Body of pancreas (tissue), 4 donors: ENCODE data around the gene NBEA. TPM values are rescaled to one million over a fixed set of nuclear protein-coding genes. Genes with fewer than 3 reads are reported as not detected.

ENCODE experiments used
- ATAC-seq: fragments of 150-250 bp; one replicate; pipeline ENCODE4 v1.9.1; 2016
- DNase-seq, 4 donors: peaks; one replicate each; pipeline ENCODE4 v3.0.0-alpha.2; 2019
- H3K27ac ChIP-seq, 4 donors: fragments of 200-600 bp; sonication (generic); 1 replicate in 3 of 4; 2 replicates in 1 of 4; pipeline versions ENCODE4 v1.5.1 to v1.6.1; 2016 to 2019; ENCODE audit warnings: mild to moderate bottlenecking in 1 of 4, mixed read lengths in 1 of 4, moderate library complexity in 1 of 4
- H3K27me3 ChIP-seq, 2 donors: fragments of 200-600 bp; sonication (generic); one replicate each; pipeline ENCODE4 v1.6.0; 2016; ENCODE audit warnings: mild to moderate bottlenecking in 1 of 2
- H3K36me3 ChIP-seq, 2 donors: fragments of 200-600 bp; sonication (generic); replicated peaks in 1 of 2; 2 replicates each; pipeline ENCODE4 v1.5.1; 2016; ENCODE audit warnings: low read depth in 2 of 2; ENCODE audit not compliant: insufficient read depth in 1 of 2
- H3K4me1 ChIP-seq: fragments of 200-600 bp; sonication (generic); one replicate; pipeline ENCODE4 v1.6.0; 2016
- H3K4me3 ChIP-seq, 2 donors: fragments of 200-600 bp; sonication (generic); 1 replicate in 1 of 2; 2 replicates in 1 of 2; pipeline ENCODE4 v1.5.1; 2016 to 2019
- H3K9me3 ChIP-seq, 3 donors: fragments of 200-600 bp; sonication (generic); 1 replicate in 2 of 3; 2 replicates in 1 of 3; pipeline ENCODE4 v1.5.1; 2016
- POLR2A ChIP-seq, 3 donors: fragments of 450-650 bp; IDR thresholded peaks; one replicate each; pipeline ENCODE4 v1.6.1; 2016; ENCODE audit warnings: antibody characterized with exemption in 3 of 3, mild to moderate bottlenecking in 2 of 3
- WGBS, 2 donors: methylation state at CpG; one replicate each; pipeline ENCODE4 v1.1.5; 2017; 5-methylcytosine and 5-hydroxymethylcytosine counted together
- intact Hi-C: fragments of 100-400 bp; cut with DNase I; formaldehyde crosslinking; loops from one replicate; pipeline ENCODE4 v1.15.1; 2023
- total RNA-seq, 2 donors: library from RNA; depleted of rRNA; stranded (reverse); fragments of >200 nt; gene quantifications; one replicate each; pipeline ENCODE4 v1.1.0, GENCODE V29; 2016
- TF ChIP-seq, protein P1 (sequence below), 7 experiments: fragments of 450-650 bp in 4 of 7; fragments of 200-600 bp in 3 of 7; sonication (generic) in 3 of 7; IDR thresholded peaks; one replicate each; pipeline ENCODE4 v1.5.1; 2016 to 2019; ENCODE audit warnings: antibody characterized with exemption in 7 of 7

The NBEA gene
- total RNA-seq, 2 donors from 2014 or later: 9.6 to 19.1 TPM

DNA sequence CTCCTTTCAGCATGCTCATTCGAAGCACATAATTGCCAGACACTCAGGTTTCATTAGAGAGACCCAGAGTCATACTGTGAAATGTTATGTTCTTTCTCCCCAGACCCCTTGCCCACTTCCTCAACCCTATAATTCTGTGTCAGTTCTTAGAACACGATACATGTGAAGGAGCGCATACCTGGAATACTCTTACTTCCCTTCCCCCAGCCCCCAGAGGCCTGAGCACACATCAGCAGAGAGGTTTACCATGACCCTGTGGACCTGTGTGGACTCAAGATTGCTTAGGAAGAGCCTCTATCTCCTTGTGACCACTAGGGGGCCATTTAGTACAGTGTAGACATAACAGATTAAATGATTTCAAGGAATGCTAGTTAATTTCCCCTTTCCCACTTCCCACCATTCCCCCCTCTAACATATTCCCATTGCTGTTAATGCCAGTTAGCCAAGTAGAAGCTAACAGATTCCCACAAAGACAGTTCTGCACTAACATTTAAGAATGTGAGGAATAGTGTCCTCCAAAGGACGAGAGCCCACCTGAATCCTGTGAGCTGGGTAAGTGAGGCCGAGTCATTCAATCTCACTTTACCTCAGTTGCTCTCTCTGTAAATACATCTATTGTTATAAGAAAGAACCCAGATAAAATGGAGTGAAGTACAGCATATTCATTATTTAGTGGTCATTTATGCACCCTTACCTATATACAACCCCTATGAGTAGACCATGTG, 688.6 kb downstream of the NBEA start:
- ATAC-seq: peak; percentile 53
- Histone ChIP-seq H3K4me1 (no peaks in the 10 kb centered on the region), H3K9me3 (no peaks in the 10 kb centered on the region), H3K4me3 (no peak overlapping the region), H3K27me3 (no peaks in the 10 kb centered on the region), H3K27ac (no peak overlapping the region), H3K36me3 (no peaks in the 10 kb centered on the region)
- intact Hi-C loops: no loop called here
- DNase-seq: peak in 1 of 4 donors; percentile 11
- no peak for TF ChIP-seq POLR2A (IDR thresholded peaks at IDR 0.05)
- TF ChIP-seq, protein P1, sequence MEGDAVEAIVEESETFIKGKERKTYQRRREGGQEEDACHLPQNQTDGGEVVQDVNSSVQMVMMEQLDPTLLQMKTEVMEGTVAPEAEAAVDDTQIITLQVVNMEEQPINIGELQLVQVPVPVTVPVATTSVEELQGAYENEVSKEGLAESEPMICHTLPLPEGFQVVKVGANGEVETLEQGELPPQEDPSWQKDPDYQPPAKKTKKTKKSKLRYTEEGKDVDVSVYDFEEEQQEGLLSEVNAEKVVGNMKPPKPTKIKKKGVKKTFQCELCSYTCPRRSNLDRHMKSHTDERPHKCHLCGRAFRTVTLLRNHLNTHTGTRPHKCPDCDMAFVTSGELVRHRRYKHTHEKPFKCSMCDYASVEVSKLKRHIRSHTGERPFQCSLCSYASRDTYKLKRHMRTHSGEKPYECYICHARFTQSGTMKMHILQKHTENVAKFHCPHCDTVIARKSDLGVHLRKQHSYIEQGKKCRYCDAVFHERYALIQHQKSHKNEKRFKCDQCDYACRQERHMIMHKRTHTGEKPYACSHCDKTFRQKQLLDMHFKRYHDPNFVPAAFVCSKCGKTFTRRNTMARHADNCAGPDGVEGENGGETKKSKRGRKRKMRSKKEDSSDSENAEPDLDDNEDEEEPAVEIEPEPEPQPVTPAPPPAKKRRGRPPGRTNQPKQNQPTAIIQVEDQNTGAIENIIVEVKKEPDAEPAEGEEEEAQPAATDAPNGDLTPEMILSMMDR (IDR thresholded peaks at IDR 0.05): peak; percentile 21 to 37 (median 25)
- 79 to 84% methylated on average over 5 of the region's 5 CpGs for WGBS, 2 donors

DNA sequence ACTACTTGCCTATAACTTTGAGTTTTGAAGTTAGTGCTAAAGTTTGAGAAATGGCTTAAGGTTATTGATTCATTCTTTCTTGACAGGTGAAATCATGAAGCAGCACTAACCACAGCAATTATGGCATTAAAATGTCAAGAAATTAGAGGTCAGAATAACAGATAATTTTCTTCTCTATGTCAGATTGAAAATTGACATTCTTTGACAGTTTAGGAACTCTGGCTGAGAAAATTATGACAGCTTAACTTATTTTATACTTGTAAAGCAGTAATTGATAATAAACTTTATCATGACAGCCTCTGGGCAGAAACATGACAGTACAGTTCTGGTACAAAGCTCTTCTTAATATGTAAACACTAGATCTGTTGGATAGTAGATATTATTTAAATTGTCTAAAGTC, 689.6 kb downstream of the NBEA start:
- Histone ChIP-seq H3K36me3 (no peaks in the 10 kb centered on the region), H3K27ac (no peak overlapping the region), H3K27me3 (no peaks in the 10 kb centered on the region), H3K4me1 (no peaks in the 10 kb centered on the region), H3K9me3 (no peaks in the 10 kb centered on the region), H3K4me3 (no peak overlapping the region)
- no peak for ATAC-seq
- TF ChIP-seq POLR2A (IDR thresholded peaks at IDR 0.05): no peak
- TF ChIP-seq, protein P1 (IDR thresholded peaks at IDR 0.05): no peak
- no peak for DNase-seq
- intact Hi-C loops: no loop called here

DNA sequence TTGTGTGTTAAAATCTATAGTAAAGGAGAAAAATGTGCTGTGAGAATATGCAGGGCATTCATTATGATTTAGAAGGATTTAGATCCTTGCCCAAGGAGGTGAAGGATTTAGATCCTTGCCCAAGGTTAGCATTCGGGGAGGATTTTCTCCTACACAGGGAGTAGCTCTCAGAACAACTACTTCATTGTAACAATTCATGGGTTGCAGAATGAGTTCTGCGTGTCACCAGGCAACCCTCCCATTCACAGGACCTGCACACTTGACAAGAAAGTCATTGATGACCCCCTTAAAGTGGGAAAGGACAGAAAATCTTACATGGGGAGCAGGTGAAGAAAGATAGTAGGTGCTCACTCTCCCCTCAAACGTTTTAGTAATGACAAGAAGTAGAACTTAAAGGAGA, 701.6 kb downstream of the NBEA start:
- H3K36me3 ChIP-seq: no peaks in the 10 kb centered on the region
- TF ChIP-seq, protein P1 (IDR thresholded peaks at IDR 0.05): no peak
- TF ChIP-seq POLR2A (IDR thresholded peaks at IDR 0.05): no peak
- no peak overlapping the region for H3K4me3 ChIP-seq
- no peaks in the 10 kb centered on the region for H3K4me1 ChIP-seq
- no peaks in the 10 kb centered on the region for H3K27me3 ChIP-seq
- intact Hi-C loops: no loop called here
- ATAC-seq (no peak), DNase-seq (no peak)
- no peaks in the 10 kb centered on the region for H3K9me3 ChIP-seq
- H3K27ac ChIP-seq: no peak overlapping the region
- 56 to 58% methylated on average over 3 of the region's 3 CpGs for WGBS, 2 donors

DNA sequence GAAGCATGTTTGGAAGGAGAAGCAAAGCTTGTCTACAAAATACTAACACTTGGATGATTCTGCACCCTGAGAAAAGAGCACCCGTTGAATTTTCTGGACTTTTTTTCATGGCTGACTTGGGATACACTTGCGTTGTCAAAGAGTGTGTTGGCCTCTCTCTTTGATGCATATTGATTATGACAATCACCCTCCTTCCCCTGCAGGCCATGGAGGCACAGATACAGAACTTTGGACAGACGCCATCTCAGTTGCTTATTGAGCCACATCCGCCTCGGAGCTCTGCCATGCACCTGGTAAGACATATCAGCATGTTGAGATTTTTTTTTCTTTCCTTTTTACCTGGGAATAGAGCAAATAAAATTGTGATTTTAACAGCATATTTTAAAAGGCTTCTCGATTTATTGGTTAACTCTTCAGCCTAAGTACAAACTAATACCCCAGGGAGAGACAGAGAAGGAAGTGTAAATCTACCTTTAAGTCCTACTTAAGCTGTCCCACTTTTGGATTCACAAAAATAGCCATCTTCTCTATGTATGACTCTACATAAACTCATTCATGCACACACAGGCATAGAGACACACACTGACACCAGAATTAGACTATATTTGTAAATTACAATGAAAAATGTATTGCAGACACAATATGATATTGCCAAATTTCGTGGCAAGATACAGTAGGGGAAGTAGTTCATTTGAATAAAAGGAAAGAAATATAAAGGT, 704.1 kb downstream of the NBEA start:
- DNase-seq (no peak), ATAC-seq (no peak)
- H3K4me3 ChIP-seq: no peak overlapping the region
- H3K27ac ChIP-seq: no peak overlapping the region
- WGBS, 2 donors: 86 to 89% methylated on average over 7 of the region's 7 CpGs
- no peaks in the 10 kb centered on the region for H3K9me3 ChIP-seq
- no peaks in the 10 kb centered on the region for H3K4me1 ChIP-seq
- no peak for TF ChIP-seq POLR2A (IDR thresholded peaks at IDR 0.05)
- TF ChIP-seq, protein P1 (IDR thresholded peaks at IDR 0.05): no peak
- no peaks in the 10 kb centered on the region for H3K36me3 ChIP-seq
- H3K27me3 ChIP-seq: no peaks in the 10 kb centered on the region
- intact Hi-C loops: no loop called here
